OCI-LY7 (cell line): ENCODE data around the gene SRGAP3. TPM values are rescaled to one million over a fixed set of nuclear protein-coding genes. Genes with fewer than 3 reads are reported as not detected.

ENCODE experiments used
- BruUV-seq: library from RNA; stranded (reverse); fragments of 400-500 nt; replicated peaks from 2 replicates; lab custom pipeline; 2021; lab: Mats Ljungman, UMichigan
- CTCF ChIA-PET: fragments of 300-600 bp; sonication (Branson Sonifier 250); formaldehyde crosslinking; loops from one replicate; lab custom pipeline; 2022; ENCODE audit warnings: antibody characterized with exemption; ENCODE audit not compliant: unreplicated experiment; lab: Charles Lee
- POLR2A ChIA-PET: fragments of 300-600 bp; sonication (Branson Sonifier 250); formaldehyde crosslinking; loops from one replicate; lab custom pipeline; 2022; ENCODE audit warnings: antibody characterized with exemption; lab: Charles Lee
- DNase-seq: peaks from one replicate; pipeline ENCODE4 v3.0.0-alpha.2; 2015; ENCODE audit warnings: low spot score
- H2AFZ ChIP-seq: fragments of 200-600 bp; sonication (generic), shearing (Covaris generic); 2 replicates; pipeline ENCODE4 v1.6.1; 2014; ENCODE audit warnings: mild to moderate bottlenecking, antibody characterized with exemption, low read length, moderate library complexity
- H3K27ac ChIP-seq: fragments of 200-600 bp; sonication (generic); 2 replicates; pipeline ENCODE4 v1.5.1; 2014; ENCODE audit warnings: mixed run types, low read depth, mild to moderate bottlenecking, moderate library complexity, low read length, inconsistent platforms; ENCODE audit not compliant: poor library complexity, severe bottlenecking
- H3K36me3 ChIP-seq: fragments of 200-600 bp; sonication (generic); 2 replicates; pipeline ENCODE4 v1.6.1; 2014; ENCODE audit warnings: mild to moderate bottlenecking, antibody characterized with exemption, low read length, moderate library complexity, mixed read lengths; ENCODE audit not compliant: insufficient read depth
- H3K4me1 ChIP-seq: fragments of 200-600 bp; sonication (generic); 2 replicates; pipeline ENCODE4 v1.5.1; 2014; ENCODE audit warnings: mild to moderate bottlenecking, low read length; ENCODE audit not compliant: insufficient read depth, poor library complexity, severe bottlenecking
- H3K4me2 ChIP-seq: fragments of 200-600 bp; sonication (generic); 2 replicates; pipeline ENCODE4 v1.6.1; 2014; ENCODE audit warnings: mild to moderate bottlenecking, low read length
- H3K4me3 ChIP-seq: fragments of 200-600 bp; sonication (generic); 2 replicates; pipeline ENCODE4 v1.5.1; 2014; ENCODE audit warnings: mild to moderate bottlenecking, low read depth, low read length; ENCODE audit not compliant: poor library complexity, severe bottlenecking
- H3K79me2 ChIP-seq: fragments of 200-600 bp; sonication (generic); 2 replicates; pipeline ENCODE4 v1.6.1; 2016; ENCODE audit warnings: low read depth, mild to moderate bottlenecking, low read length, moderate library complexity, mixed read lengths; ENCODE audit not compliant: insufficient read depth
- H3K9me2 ChIP-seq: fragments of 200-600 bp; sonication (generic); 2 replicates; pipeline ENCODE4 v1.6.1; 2016; ENCODE audit warnings: mild to moderate bottlenecking, low read length, mixed read lengths; ENCODE audit not compliant: insufficient read depth
- H3K9me3 ChIP-seq: fragments of 200-600 bp; sonication (generic); 2 replicates; pipeline ENCODE4 v1.6.1; 2014; ENCODE audit warnings: mild to moderate bottlenecking, mixed run types, low read length, mixed read lengths
- H4K20me1 ChIP-seq: fragments of 200-600 bp; sonication (generic); 2 replicates; pipeline ENCODE4 v1.6.1; 2014; ENCODE audit warnings: mild to moderate bottlenecking, antibody characterized with exemption, low read length, moderate library complexity, mixed read lengths; ENCODE audit not compliant: insufficient read depth
- EZH2phosphoT487 ChIP-seq: fragments of 200-600 bp; sonication (generic); IDR thresholded peaks from 2 replicates; pipeline ENCODE4 v1.6.1; 2018; ENCODE audit warnings: low read depth, borderline replicate concordance, mild to moderate bottlenecking, mixed run types, antibody characterized with exemption, low read length, moderate library complexity, mixed read lengths
- intact Hi-C: fragments of 100-400 bp; cut with micrococcal nuclease; formaldehyde crosslinking; loops from one replicate; pipeline ENCODE4 v1.10.0; 2022; ENCODE audit not compliant: unreplicated experiment
- total RNA-seq, 2 experiments: library from RNA; depleted of rRNA in 1 of 2; stranded (reverse); fragments of >200 nt in 1 of 2; shearing (Covaris generic) in 1 of 2; gene quantifications; 2 replicates each; pipeline ENCODE4 v1.2.3, GENCODE V29; 2014 to 2022
- TF ChIP-seq, protein P1 (sequence below): fragments of 200-600 bp; sonication (generic); conservative IDR thresholded peaks from 2 replicates; pipeline ENCODE4 v1.5.1; 2014; ENCODE audit warnings: mild to moderate bottlenecking, antibody characterized with exemption, low read length, moderate library complexity, mixed read lengths

SRGAP3 gene
- total RNA-seq, 2 experiments from 2014 or later = 1.5 to 1.7 TPM

DNA sequence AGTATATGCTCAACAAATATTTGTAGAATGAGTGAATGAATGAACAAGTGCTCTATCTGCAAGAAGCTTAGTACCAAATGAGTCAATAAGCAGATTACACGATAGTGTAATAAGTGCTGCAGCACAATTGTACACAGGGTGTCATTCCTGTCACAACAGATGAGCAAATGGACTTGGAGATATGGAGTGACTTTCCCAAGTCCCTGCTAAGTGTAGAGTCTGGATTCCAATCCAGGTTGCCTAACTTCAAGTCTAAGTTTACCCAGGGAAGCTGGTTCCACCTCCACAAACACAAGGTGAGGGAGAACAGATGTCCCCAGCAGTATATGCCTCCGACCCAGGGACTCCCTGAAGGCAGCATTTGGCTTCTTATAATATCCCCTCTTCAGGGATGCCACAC is 208.4 kb downstream of the SRGAP3 start:
- Histone ChIP-seq H3K4me3 (no peak overlapping the region), H3K79me2 (no peaks in the 10 kb centered on the region), H3K4me2 (no peak overlapping the region), H4K20me1 (no peaks in the 10 kb centered on the region), H3K4me1 (no peaks in the 10 kb centered on the region), H3K9me3 (no peaks in the 10 kb centered on the region), H3K36me3 (no peaks in the 10 kb centered on the region), H2AFZ (no peak overlapping the region), H3K27ac (no peak overlapping the region), H3K9me2 (no peaks in the 10 kb centered on the region)
- DNase-seq = no peak
- BruUV-seq = no TSS peak
- intact Hi-C loops = no loop called here
- CTCF ChIA-PET = no interaction called here
- POLR2A ChIA-PET = interaction anchor here (0.5 kb wide), 1 partner anchor 55 kb away, joined by 3 read pairs; no protein-coding TSS in a partner anchor
- no peak for TF ChIP-seq EZH2phosphoT487
- TF ChIP-seq, protein P1, sequence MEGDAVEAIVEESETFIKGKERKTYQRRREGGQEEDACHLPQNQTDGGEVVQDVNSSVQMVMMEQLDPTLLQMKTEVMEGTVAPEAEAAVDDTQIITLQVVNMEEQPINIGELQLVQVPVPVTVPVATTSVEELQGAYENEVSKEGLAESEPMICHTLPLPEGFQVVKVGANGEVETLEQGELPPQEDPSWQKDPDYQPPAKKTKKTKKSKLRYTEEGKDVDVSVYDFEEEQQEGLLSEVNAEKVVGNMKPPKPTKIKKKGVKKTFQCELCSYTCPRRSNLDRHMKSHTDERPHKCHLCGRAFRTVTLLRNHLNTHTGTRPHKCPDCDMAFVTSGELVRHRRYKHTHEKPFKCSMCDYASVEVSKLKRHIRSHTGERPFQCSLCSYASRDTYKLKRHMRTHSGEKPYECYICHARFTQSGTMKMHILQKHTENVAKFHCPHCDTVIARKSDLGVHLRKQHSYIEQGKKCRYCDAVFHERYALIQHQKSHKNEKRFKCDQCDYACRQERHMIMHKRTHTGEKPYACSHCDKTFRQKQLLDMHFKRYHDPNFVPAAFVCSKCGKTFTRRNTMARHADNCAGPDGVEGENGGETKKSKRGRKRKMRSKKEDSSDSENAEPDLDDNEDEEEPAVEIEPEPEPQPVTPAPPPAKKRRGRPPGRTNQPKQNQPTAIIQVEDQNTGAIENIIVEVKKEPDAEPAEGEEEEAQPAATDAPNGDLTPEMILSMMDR = no peak

DNA sequence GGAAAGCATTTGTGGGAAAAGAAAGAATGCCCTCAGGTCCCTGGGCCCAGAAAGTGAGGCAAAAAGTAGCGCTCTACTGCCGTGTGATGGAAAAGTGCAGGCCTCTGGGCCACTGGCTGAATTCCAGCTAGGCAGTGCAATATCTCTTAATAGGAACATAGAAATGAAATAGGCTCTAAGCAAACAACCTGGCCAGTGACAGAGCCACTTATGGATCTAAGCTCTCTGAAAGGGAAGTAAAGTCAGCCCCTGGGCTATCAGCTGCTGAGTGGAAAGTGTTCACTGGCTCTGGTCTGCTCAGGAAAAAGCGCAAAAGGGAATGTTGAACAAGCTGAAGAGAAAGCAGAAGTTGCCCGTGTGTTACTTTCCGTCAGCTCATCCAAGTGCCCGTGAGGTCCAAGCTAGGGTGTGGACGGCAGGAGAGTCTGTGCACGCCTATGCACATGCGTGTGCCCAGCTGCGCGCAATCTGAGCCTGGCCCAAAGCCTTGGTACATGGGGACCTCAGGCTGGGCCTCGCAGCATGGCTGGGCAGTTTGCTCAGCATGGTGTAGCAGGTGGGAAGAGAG is 212.2 kb downstream of the SRGAP3 start:
- Histone ChIP-seq H3K79me2 (no peaks in the 10 kb centered on the region), H3K4me2 (no peak overlapping the region), H4K20me1 (no peaks in the 10 kb centered on the region), H3K9me3 (no peaks in the 10 kb centered on the region), H3K27ac (no peak overlapping the region), H2AFZ (no peak overlapping the region), H3K4me3 (no peak overlapping the region), H3K36me3 (no peaks in the 10 kb centered on the region), H3K4me1 (no peaks in the 10 kb centered on the region), H3K9me2 (no peaks in the 10 kb centered on the region)
- POLR2A ChIA-PET = interaction anchor here (0.6 kb wide), 1 partner anchor 285 kb away, joined by 3 read pairs; no protein-coding TSS in a partner anchor
- DNase-seq = no peak
- CTCF ChIA-PET = interaction anchor here (0.6 kb wide), 1 partner anchor 82 kb away, joined by 3 read pairs; no protein-coding TSS in a partner anchor
- intact Hi-C loops = no loop called here
- BruUV-seq = no TSS peak
- TF ChIP-seq, protein P1 = no peak
- TF ChIP-seq EZH2phosphoT487 = no peak

DNA sequence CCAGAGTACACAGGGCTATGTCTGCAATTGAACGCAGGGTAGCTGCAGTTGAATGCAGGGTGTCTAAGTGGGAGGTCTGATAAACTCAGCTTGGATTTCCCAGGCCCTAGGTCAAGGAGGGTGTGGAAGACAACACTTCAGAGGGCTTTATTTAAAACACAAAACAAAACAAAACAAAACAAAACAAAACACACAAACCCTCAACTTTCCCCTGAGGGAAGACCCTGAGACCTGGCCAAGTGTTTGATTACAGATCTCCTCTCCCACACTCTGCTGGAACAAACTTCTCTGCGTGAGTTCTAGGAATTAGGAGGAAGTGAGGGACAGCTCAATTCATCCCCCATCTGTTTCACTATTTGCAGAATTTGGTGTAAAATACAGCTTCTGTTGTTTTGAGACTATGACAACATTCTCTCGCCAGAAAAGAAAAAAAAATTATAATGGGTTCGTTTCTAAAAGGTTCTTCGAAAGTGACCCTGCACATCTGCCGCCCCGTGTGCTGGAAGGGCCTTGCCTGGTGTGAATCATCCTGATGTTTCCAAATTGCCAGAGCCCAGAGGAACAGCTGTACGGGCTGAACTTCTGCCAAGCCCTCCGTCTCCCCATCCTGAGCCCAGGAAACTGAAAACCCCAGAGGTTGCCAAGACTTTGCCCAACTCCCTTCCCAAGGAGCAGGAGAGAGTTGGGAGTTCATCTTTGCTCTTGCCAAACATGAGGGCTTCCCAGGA is 212.9 kb downstream of the SRGAP3 start:
- ChIA-PET CTCF (interaction anchor here (0.6 kb wide), 1 partner anchor 81 kb away, joined by 3 read pairs; no protein-coding TSS in a partner anchor), POLR2A (no interaction called here)
- TF ChIP-seq, protein P1 = no peak
- TF ChIP-seq EZH2phosphoT487 = no peak
- intact Hi-C loops = no loop called here
- DNase-seq = no peak
- Histone ChIP-seq H2AFZ (no peak overlapping the region), H3K36me3 (no peaks in the 10 kb centered on the region), H3K4me1 (no peaks in the 10 kb centered on the region), H3K9me2 (no peaks in the 10 kb centered on the region), H4K20me1 (no peaks in the 10 kb centered on the region), H3K27ac (no peak overlapping the region), H3K9me3 (no peaks in the 10 kb centered on the region), H3K4me2 (no peak overlapping the region), H3K79me2 (no peaks in the 10 kb centered on the region), H3K4me3 (no peak overlapping the region)
- BruUV-seq = no TSS peak
